ENCODE data around the gene IGF1R. TPM values are rescaled to one million over a fixed set of nuclear protein-coding genes. Genes with fewer than 3 reads are reported as not detected.

IGF1R gene
- total and polyA plus RNA-seq, 12 donors: 8.6 to 138 (median 66.0) TPM

DNA sequence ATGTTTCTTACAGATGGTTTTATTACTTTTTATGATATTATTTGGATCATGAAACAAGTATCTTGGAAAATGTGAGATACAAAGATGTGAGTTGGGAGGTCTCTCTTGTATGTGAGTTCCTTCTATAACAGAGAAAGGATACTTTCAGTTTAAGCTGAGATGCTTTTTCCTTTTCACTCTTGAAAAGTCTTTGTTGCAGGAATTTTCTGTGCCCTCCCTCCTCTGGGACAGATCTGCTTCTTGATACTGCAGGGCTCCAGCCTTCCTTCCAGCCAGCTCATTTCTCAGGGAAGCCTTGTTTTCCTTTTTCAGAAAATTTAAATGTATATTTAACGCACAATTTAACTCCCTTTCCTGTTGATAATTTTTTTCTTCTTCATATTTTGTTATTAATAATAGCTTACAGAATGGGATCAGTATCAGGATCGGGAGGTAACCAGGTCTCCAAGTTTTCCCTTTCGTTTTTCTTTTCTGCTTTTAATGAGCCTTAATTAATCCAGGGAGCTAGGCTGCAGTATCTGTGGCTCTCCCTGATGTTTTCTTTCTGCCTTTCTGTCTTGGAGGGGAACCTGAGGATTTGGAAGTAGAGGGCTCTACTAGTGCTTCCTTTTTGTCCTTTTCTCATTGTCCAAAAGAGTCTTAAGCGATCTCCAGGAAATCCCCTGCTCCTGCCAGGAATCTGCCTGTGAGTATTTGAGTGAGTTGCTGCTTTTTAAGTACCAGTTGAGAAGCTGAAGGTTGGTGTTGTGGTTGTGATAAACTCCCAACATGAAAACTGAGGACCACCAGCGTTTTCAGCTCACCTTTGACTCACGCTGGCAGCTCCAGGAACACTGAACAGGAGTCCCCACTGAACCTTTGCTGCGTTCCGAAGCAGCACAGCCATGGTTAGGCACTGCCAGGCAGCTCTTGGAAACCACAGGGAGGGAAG, 105.7 kb downstream of the IGF1R start:
- whole genome bisulfite sequencing, 4 donors: 14 to 21% (median 15%) methylated on average over 8 of the region's 8 CpGs
- Histone ChIP-seq H3K27me3 (no peaks in the 10 kb centered on the region), H3K9me3 (replicated peaks in 1 of 3) (no peaks in the 10 kb centered on the region), H3K27ac (peak overlapping the region; percentile 63 to 83 (median 78)), H3K36me3 (replicated peaks in 1 of 2) (no peaks in the 10 kb centered on the region), H3K4me1 (replicated peaks in 1 of 2) (peaks cover 16 to 55% of the 10 kb centered on the region in 2 donors), H3K4me3 (peak overlapping the region in 2 of 4 donors; percentile 1 to 41)
- TF ChIP-seq POLR2A (IDR thresholded peaks at IDR 0.05): peak in 1 of 2 donors; percentile 30
- TF ChIP-seq, protein P1, sequence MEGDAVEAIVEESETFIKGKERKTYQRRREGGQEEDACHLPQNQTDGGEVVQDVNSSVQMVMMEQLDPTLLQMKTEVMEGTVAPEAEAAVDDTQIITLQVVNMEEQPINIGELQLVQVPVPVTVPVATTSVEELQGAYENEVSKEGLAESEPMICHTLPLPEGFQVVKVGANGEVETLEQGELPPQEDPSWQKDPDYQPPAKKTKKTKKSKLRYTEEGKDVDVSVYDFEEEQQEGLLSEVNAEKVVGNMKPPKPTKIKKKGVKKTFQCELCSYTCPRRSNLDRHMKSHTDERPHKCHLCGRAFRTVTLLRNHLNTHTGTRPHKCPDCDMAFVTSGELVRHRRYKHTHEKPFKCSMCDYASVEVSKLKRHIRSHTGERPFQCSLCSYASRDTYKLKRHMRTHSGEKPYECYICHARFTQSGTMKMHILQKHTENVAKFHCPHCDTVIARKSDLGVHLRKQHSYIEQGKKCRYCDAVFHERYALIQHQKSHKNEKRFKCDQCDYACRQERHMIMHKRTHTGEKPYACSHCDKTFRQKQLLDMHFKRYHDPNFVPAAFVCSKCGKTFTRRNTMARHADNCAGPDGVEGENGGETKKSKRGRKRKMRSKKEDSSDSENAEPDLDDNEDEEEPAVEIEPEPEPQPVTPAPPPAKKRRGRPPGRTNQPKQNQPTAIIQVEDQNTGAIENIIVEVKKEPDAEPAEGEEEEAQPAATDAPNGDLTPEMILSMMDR (IDR thresholded peaks at IDR 0.05): no peak
- peak in 3 of 7 donors; percentile 30 to 40 (median 37) for DNase-seq
- intact Hi-C loops (cut with DNase I): no loop called here

DNA sequence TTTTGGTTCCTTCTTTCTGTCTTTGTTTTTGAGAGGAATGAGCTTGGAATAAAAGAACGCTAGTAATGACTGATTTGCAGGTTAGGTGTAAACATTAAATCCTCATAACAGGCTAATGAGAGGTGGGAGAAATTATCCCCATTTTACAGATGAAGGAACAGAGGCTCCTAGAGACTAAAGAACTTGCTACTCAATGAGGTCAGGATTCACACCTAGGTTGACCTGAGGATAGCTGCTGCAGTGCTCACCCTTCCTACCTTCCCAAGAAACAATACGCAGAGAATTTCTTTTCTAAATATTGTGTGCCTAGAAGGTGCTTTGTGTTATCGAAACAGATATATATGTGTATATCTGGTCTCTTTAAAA, 106.3 kb downstream of the IGF1R start:
- Histone ChIP-seq H3K4me3 (peak overlapping the region in 2 of 4 donors; percentile 1 to 41), H3K36me3 (replicated peaks in 1 of 2) (no peaks in the 10 kb centered on the region), H3K4me1 (replicated peaks in 1 of 2) (peaks cover 19 to 61% of the 10 kb centered on the region in 2 donors), H3K9me3 (replicated peaks in 1 of 3) (no peaks in the 10 kb centered on the region), H3K27ac (peak overlapping the region; percentile 63 to 83 (median 78)), H3K27me3 (no peaks in the 10 kb centered on the region)
- TF ChIP-seq POLR2A (IDR thresholded peaks at IDR 0.05): no peak
- TF ChIP-seq, protein P1 (IDR thresholded peaks at IDR 0.05): no peak
- intact Hi-C loops (cut with DNase I): no loop called here
- 63 to 77% (median 66%) methylated on average over 3 of the region's 3 CpGs for WGBS, 4 donors
- no peak for DNase-seq

DNA sequence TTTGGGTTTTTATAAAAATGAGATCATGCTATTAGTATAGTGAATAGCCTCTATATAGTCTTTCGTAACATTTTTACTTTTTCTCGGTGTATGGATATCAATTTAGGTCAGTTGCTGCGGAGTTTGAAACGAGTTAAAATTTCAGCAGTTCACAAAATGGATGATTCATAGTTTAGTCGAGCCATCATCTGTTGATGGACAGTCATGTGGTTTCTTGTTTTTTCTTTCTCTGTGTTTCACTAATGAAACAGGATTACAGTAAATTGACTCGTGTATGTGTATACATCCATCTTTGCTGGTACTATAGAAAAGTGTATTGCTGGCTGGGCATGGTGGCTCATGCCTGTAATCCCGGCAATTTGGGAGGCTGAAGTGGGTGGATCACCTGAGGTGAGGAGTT, 106.8 kb downstream of the IGF1R start:
- Histone ChIP-seq H3K9me3 (replicated peaks in 1 of 3) (no peaks in the 10 kb centered on the region), H3K4me1 (replicated peaks in 1 of 2) (peaks cover 22 to 66% of the 10 kb centered on the region in 2 donors), H3K4me3 (no peak overlapping the region), H3K36me3 (replicated peaks in 1 of 2) (no peaks in the 10 kb centered on the region), H3K27ac (peak overlapping the region in 3 of 5 donors; percentile 59 to 83 (median 78)), H3K27me3 (no peaks in the 10 kb centered on the region)
- WGBS, 4 donors: 35 to 45% (median 38%) methylated on average over 7 of the region's 7 CpGs
- intact Hi-C loops (cut with DNase I): no loop called here
- DNase-seq: no peak
- TF ChIP-seq, protein P1 (IDR thresholded peaks at IDR 0.05): no peak
- no peak for TF ChIP-seq POLR2A (IDR thresholded peaks at IDR 0.05)

DNA sequence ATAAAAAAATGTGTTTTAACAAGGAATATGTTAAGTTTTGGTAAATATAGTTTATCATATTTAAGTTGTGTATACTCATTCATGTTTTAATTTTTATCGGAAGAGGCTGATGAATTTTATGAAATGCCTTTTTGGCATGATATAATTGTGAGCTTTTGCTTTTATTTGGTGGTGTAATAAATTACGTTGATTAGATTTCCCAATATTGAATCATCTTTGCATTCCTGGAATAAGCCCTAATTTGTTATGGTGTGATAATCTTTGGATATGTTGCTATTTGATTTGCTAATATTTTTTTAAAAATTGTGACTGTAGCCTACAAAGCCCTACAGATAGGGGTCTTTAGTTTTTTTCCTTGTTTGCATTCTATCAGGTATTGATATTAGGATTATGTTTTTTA, 107.4 kb downstream of the IGF1R start:
- intact Hi-C loops (cut with DNase I): no loop called here
- no peak for DNase-seq
- peaks cover 22 to 68% of the 10 kb centered on the region in 2 donors for H3K4me1 ChIP-seq (replicated peaks in 1 of 2)
- no peak for TF ChIP-seq POLR2A (IDR thresholded peaks at IDR 0.05)
- TF ChIP-seq, protein P1 (IDR thresholded peaks at IDR 0.05): peak in 1 of 6 experiments; percentile 15
- H3K9me3 ChIP-seq (replicated peaks in 1 of 3): no peaks in the 10 kb centered on the region
- peak overlapping the region in 3 of 5 donors; percentile 35 to 83 (median 59) for H3K27ac ChIP-seq
- no peak overlapping the region for H3K4me3 ChIP-seq
- no peaks in the 10 kb centered on the region for H3K27me3 ChIP-seq
- no peaks in the 10 kb centered on the region for H3K36me3 ChIP-seq (replicated peaks in 1 of 2)
- WGBS, 4 donors: 35 to 54% (median 45%) methylated on average over 2 of the region's 2 CpGs

All from adrenal gland (tissue), 12 donors.